ENCODE data around the gene PAN2. TPM values are rescaled to one million over a fixed set of nuclear protein-coding genes. Genes with fewer than 3 reads are reported as not detected.

PAN2 gene
- total RNA-seq, 1 experiment from 2014 or later = 35.4 TPM

DNA sequence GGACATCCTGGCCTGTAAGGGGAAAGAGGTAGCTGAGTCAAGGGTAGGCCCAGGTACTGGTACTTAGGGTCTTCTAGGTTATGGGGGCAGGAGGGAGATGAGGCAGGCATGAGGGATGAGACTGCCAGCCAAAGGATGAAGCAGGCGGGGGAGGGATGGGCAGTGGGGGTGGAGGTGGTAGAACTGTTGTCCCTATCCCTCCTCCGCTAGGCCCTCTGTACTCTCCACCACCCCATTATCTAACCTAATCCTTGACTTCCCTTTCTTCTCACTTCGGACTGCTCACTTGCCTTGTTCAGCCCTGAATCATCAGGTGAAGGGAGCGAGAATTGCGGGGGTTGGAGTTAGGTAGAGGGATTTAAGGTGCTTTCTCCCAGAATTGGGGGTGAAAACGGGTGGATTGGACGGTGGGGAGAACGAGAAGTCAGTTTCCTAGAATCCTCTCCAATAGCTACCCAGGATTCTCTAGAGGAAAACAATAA lies 562 bp downstream of the PAN2 start:
- TF ChIP-seq, protein P1, sequence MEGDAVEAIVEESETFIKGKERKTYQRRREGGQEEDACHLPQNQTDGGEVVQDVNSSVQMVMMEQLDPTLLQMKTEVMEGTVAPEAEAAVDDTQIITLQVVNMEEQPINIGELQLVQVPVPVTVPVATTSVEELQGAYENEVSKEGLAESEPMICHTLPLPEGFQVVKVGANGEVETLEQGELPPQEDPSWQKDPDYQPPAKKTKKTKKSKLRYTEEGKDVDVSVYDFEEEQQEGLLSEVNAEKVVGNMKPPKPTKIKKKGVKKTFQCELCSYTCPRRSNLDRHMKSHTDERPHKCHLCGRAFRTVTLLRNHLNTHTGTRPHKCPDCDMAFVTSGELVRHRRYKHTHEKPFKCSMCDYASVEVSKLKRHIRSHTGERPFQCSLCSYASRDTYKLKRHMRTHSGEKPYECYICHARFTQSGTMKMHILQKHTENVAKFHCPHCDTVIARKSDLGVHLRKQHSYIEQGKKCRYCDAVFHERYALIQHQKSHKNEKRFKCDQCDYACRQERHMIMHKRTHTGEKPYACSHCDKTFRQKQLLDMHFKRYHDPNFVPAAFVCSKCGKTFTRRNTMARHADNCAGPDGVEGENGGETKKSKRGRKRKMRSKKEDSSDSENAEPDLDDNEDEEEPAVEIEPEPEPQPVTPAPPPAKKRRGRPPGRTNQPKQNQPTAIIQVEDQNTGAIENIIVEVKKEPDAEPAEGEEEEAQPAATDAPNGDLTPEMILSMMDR (conservative IDR thresholded peaks at IDR 0.05) = no peak
- no peaks in the 10 kb centered on the region for H3K27me3 ChIP-seq (ENCODE audit: insufficient read depth, low read length)

More for the DNA sequence above, 562 bp downstream of the PAN2 start:
- Mint-ChIP-seq H3K36me3 (ENCODE audit: insufficient read depth in 1 of 3, low read depth in 3 of 3) (peaks cover 0 to 4% (median 3%) of the 10 kb centered on the region in 3 experiments; a peak in 2 of 7 replicates), H3K27ac (peak overlapping the region; percentile 99), H3K4me3 (peak overlapping the region; percentile 82 to 91), H3K4me1 (peaks cover 30% of the 10 kb centered on the region in 2 experiments), H3K27me3 (ENCODE audit: low read depth) (no peaks in the 10 kb centered on the region; the same call in none of the 2 replicates), H3K9me3 (no peaks in the 10 kb centered on the region)
- Histone ChIP-seq H4K20me1 (ENCODE audit: control insufficient read depth, insufficient read depth, insufficient read length) (no peaks in the 10 kb centered on the region), H4K5ac (ENCODE audit: insufficient read length, low read depth, low read length) (peak overlapping the region; percentile 66), H3K23me2 (ENCODE audit: insufficient read length, low read depth, low read length, poor library complexity, severe bottlenecking) (peaks cover 9% of the 10 kb centered on the region), H2BK12ac (ENCODE audit: insufficient read length, low read depth, low read length) (peak overlapping the region; percentile 18), H2BK15ac (ENCODE audit: low read depth, low read length) (no peak overlapping the region), H3K56ac (ENCODE audit: insufficient read length, low read depth, low read length) (no peak overlapping the region), H3K14ac (ENCODE audit: insufficient read depth, low read length) (peak overlapping the region; percentile 3; the same call in 1 of the 2 replicates), H2AFZ (ENCODE audit: low read length) (peak overlapping the region; percentile 45), H4K91ac (ENCODE audit: insufficient read length, low read depth, low read length) (no peak overlapping the region), H2BK20ac (ENCODE audit: low read depth, low read length, poor library complexity, severe bottlenecking) (no peak overlapping the region), H3K18ac (ENCODE audit: insufficient read length, low read depth, low read length) (peak overlapping the region; percentile 58), H3K23ac (ENCODE audit: insufficient read length, low read depth, low read length) (no peak overlapping the region), H3K4me1 (ENCODE audit: insufficient read depth, low read length) (peaks cover 10% of the 10 kb centered on the region), H3K9ac (ENCODE audit: extremely low read depth, insufficient read length, low read length) (peak overlapping the region; percentile 81), H3K9me3 (ENCODE audit: control insufficient read depth, low read depth, low read length) (no peaks in the 10 kb centered on the region), H2AK5ac (ENCODE audit: insufficient read length, low read length) (no peak overlapping the region), H2BK120ac (ENCODE audit: low read depth, low read length, poor library complexity, severe bottlenecking) (peak overlapping the region; percentile 78), H3K79me2 (ENCODE audit: insufficient read depth, low read length) (no peaks in the 10 kb centered on the region), H2BK5ac (ENCODE audit: insufficient read length, low read length) (peak overlapping the region; percentile 23), H3T11ph (ENCODE audit: low read length) (no peak overlapping the region), H3K79me1 (ENCODE audit: insufficient read depth, low read depth, low read length, poor library complexity, severe bottlenecking) (no peaks in the 10 kb centered on the region), H3K27ac (ENCODE audit: insufficient read length, low read depth, low read length) (peak overlapping the region; percentile 81), H4K8ac (replicated peaks; ENCODE audit: insufficient read length, low read depth, low read length) (peak overlapping the region; percentile 28), H3K4ac (ENCODE audit: low read depth, low read length) (no peak overlapping the region; the same call in 1 of the 2 replicates), H3K4me2 (ENCODE audit: insufficient read depth, insufficient read length, low read length) (peak overlapping the region; percentile 68)
- no CpG with 5 or more reads among the region's 8 CpGs for WGBS (ENCODE audit: extremely low coverage, insufficient read length, low lambda C conversion rate)
- DNase-seq = no peak

All from H9 (cell line).